Fibroblast of skin of scalp (primary cell): Measurements from ENCODE around the gene C11orf16. TPM values are rescaled to one million over a fixed set of nuclear protein-coding genes. Genes with fewer than 3 reads are reported as not detected.
A peak's percentile ranks its signal among the peaks of the same experiment; 100 is the strongest.
"Not testable (repeated sequence)": the region's sequence is repeated elsewhere in the genome, so short reads cannot be mapped to it uniquely, and the experiment has no call there.

Source experiments
- DNase-seq: peaks from one replicate; pipeline ENCODE4 v3.0.0-alpha.2; 2013
- polyA plus RNA-seq, 2 experiments: library from polyadenylated mRNA; unstranded; fragments of 120-200 nt; gene quantifications; one replicate each; pipeline ENCODE4 v1.2.1, GENCODE V29; 2013; ENCODE audit not compliant: insufficient read length in 2 of 2

Gene C11orf16, protein sequence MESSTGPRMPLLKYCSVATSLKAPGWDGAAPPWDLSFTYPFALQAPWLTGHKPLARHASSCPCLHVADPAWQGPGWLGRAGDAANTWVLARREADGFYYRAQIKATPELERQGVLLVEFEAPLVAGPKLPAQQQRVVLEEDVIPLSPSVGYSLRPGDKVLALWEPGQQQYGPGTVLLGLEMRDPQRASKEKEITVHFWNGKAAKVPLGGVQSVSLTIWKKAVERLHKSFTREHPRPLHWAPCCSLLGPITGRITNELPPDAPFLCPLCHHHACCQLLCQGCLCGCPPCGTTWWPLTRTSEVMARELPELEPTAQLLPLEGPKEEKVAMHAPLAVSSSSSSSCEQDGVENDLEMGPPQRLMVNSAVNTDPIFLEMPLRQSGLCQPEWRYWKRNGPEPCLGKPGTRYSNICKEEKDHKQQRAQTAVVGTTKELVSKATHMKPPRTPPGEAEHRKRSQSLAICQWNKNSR
- polyA plus RNA-seq (2013, experiment 1 of 2; ENCODE audit: insufficient read length), result 0.06 TPM
- 0.26 TPM for polyA plus RNA-seq (2013, experiment 2 of 2; ENCODE audit: insufficient read length)

DNA sequence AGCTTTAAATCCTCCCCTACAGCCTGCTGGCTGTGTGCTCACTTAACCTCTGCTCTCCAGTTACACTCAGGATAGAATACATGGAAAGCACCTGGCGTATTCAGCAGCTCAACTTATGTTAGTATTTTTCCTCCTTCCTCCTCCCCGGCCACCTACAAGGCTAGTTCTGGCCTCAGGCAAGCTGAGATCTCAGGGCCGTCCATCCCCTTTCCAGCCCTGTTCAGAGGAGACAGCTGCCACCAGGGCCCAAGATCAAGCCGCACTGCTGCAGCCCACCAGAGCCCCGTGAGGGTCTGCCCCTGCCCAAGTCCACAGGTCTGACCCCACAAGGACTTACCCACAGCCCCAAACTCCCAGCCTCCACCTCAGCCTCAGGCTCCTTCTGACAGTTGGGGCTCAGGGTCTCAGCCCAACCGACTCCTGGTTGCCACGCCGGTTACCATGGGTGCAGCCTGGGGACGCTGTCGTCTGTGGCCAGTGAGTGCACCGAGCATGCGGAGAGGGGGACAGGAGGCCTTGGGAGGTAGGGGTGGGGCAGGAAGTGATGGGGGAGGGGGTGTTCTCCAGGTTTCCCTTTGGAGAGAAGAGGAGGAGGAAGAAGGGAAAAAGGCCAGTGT, at the start of gene C11orf16:
Gene C11orf16, minus strand, starts transcription at position 384 of the 617 bp plus-strand sequence. CDS start 639 bp downstream, outside the sequence.
- no peak for DNase-seq

DNA sequence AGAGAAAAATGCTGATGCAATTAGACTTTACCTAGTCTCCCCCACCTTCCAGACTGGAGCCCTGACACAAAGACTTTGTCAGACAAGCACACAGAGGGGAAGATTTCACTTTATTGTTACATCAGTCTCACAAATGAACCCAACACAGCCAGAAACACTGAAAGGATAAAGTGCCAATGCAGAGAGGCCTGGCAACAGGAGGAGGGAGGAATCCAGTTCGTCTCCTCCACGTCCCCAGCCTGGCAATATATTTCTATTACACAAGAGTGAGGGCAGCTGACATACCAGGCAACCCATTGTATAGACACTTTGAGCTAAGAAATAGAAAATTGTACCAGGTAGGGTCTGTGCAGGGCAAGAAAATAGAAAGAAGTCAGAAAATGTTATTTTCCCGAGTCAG, 47.7 kb upstream of the C11orf16 start:
- no peak for DNase-seq

DNA sequence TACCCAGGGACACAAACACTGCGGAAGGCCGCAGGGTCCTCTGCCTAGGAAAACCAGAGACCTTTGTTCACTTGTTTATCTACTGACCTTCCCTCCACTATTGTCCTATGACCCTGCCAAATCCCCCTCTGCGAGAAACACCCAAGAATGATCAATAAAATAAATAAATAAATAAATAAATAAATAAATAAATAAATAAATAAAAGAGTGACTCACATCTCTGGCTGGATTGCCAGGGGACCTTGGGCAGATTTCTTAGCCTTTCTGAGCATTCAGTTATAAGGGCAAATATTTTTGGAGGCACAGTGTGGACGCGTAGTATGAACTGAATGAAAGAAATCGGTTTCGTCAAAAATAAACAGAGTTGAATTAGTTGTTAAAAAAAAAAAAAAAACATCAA, 46.6 kb upstream of the C11orf16 start:
- DNase-seq, result not testable (repeated sequence)

DNA sequence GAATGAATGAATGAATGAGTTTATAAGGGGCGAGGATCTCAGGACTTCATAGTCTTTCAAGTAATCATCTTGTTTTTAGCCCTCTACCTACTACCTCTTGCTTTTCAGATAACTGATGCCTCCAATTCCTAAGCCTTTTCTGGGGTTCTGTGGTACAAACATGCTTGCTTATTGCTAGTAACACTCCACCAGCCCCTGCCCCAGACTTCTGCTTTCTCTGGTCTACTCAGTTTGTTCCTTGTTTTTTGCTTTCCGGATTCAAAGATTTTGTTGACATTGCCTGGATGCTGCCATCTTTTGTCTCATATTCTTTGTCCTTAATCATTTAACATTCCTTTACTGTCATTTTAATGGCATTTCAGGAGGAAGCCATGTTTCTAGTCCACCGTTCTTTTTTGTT, 40.4 kb upstream of the C11orf16 start:
- no peak for DNase-seq

DNA sequence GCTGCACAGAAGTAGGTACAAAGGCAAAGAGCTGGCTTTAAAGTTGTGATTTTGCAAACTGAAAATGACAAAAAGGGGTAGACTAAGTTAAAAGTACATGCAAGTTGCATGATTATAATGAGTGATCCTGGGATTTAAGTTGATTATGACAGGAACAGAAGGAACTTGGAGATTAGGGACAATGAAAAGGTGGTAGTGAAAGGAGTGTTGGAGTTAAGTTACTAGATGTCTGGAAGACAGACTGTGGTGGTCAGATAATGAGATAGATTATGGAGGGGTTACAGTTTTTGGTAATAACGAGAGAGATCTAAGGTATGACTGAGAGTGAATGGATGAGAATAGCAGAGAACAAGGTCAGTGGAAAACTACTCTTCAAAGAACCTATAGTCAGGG, 39.2 kb upstream of the C11orf16 start:
- no peak for DNase-seq

DNA sequence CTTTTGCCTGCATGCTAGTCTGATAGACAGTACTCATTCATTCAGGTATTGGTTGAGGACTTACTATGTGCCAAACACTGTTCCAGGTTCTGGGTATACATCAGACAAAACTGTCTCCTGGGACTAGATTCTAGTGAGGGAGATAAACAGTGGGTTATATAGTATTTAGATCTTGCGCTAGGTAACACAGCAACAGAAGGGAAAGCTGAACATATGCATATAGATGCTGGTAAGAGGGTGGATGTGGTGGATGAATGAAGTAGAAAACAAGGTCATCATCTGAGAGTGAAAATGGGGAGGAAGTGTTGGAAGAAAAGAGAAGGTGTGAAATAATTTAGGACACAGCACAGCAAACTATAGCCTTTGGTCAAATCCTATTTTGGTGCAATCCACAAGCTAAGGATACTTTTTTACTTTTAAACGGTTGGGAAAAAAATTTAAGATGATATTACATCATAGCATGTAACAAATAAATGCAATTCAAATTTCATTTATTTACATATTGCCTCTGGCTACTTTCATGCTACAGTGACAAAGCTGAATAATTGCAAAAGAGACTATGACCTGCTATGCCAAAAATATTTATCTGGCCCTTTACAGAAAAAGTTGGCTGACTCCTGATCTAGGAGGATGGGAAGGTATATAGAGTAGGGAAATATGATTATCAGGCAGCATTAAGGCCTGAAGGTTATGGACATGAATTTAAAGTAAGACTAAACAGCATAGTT, 38.6 kb upstream of the C11orf16 start:
- DNase-seq, result no peak

DNA sequence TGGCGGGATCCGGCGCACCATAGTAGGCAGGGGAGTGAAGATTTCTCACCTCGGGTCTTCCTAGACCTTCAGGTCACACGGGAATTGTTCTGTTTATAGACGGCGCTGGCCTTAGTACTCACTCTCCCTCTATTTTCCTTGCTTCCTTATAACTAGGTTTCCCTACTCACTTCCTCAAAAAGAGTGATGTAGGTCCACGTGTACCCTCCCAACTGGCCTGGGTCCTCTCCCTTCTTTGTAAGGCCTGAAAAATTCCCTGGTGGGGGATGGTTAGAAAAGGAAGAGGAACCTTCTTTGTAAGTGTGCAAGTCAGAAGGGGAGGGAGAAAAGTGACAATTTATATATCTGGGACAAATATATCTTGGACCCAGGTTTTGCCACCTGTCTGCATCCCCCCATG, 34.4 kb upstream of the C11orf16 start:
- DNase-seq, result no peak

DNA sequence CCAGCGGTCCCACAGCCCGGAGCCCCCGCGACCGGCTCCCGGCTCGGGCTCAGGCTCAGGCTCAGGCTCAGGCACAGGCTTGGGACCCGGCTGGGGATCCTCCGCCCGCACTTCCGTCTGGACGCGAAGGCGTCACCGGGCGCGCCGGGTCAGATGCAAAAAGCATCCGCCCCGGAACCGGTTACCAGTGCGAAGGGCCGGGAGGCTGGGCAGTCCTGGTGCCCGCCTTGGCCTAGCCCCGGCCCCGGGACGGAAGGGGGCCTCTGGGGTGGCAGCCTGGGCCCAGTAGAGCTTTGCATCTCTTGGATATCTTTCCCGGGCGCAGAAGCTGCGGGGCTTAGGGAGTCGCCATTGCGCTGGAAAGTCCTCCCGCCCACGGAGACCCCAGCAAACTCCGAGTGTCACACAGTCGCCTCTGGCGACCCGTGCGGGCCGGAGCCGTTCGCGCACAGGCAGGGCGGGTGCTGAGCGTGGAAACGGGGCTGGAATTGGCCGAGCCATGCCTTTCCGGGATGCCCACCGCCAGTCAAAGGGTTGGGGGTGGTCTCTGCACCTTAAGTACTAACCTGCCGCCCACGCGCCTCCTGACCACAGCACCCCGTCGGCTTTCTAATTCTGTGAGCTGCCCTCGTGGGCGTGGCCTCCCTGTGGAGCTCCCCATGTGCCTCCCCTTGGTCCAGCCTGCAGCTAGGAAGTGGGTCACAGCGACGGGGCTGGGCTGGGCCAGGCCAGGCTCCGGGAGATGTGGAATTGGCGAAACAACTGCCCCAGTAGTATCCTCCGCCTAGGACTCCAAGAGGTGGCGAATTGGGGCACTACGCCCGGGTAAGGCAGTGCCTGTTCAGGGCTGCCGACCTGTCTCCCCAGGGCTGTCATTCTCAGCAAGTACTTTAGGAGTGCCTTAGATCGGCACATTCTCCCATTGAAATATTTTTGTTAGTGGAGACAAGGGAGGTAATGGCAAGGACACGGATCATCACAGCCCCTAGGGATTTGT, 31.9 kb upstream of the C11orf16 start, which contains the start of gene TMEM9B:
Gene TMEM9B, minus strand, starts transcription at position 119 of the 997 bp plus-strand sequence. CDS start 129 bp downstream, outside the sequence.
- DNase-seq, result peak; percentile 86

DNA sequence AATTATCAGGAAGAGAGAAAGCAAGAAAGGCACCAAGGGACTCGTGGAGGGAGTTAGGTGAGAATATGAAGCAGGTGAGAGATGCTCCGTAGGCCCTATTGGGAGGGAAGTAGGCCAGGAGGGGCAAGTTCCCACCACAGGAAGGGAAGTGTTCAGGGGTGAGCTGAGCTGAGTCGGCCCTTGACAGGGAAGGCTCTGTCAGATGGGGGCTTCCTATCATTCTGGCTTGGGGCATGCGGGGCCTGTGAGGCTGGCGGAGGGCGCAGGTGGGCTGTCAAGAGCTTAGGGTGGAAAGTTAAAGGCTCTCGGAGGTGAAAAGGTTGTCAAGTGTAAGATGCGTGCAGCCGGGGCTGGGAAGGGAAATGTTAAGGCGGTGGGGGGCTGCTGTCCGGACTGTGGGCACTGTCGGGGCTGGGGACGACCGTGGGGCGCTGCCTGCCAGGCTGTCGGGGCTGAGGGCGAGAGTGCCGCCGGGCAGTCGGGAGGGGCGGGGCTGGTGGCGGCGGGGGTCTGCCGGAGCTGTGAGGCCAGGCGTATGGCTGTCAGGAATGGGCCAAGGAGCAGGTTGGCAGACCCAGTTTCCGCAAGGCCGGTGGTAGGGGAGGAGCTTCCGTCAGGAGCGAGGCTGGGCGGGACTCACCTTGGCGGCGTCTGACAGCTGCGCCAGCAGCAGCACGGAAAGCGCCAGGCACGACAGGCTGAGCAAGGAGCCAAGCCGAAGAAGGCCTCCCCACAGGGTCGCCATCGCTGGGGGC, 31.0 kb upstream of the C11orf16 start:
- no peak for DNase-seq

DNA sequence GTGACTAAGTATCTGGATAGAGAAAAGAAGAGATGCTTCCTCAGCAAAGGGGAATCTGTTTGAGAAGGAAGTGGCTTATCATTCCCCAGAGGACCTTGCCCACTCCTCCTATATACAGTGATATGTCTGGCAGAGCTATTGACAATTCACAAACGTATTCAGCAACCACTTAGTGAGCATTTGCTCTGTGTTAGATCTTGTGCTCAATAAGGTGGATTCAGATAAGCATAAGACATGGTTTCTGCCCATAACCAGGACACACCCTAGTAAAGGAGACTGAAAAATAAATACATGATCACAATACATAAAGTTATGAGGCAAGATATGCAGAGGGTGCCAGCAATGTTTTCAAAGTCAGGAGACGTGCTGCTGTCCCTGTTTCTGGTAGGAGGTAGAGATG, 30.1 kb upstream of the C11orf16 start:
- no peak for DNase-seq

DNA sequence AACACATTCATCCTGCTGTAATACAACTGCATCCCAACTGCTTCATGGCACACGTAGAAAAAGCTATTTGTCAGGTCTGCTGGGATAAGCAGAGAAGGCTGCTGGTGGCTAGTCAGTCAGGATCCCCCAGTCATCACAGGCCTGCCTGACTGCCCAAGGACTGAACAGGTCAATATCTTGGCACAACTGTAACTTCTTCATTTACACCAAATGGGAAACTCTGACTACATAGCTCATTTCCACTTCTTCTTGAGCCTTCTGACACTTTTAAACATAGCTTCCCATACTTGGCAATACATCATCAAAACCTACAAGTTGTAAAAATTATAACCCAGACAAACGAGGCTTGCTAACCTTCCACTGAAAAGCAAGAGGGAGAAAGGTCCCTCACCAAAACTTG, 28.7 kb upstream of the C11orf16 start:
- no peak for DNase-seq

DNA sequence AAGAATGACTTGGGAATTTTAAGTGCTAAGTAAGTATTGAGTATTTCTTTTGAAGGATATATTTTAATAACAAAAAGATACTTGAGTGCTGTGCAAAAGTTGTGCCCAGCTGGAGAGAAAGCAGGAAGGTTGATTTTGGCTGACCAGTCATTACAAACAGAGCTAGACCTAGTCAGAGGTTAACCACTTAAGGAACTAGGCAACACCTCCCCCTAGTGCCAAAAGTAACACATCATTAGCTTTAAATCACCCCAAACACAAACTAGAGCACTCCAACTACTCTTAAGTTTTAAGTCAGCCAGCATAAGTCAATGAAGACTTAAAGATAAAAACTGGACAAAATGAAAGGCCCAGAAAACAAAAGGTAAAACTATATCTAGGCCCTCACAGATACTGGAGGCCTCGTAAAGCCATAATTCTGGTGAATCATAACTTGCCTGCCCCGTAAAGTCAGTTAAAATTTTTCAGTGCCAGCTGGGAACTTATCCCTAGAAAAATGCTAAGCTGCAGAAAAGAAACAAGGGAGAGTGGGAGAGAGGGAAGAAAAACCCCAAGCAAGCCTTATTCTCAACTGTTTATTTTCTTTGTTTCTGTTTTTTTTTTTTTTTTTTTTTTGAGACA, 26.9 kb upstream of the C11orf16 start:
- DNase-seq, result peak; percentile 81

DNA sequence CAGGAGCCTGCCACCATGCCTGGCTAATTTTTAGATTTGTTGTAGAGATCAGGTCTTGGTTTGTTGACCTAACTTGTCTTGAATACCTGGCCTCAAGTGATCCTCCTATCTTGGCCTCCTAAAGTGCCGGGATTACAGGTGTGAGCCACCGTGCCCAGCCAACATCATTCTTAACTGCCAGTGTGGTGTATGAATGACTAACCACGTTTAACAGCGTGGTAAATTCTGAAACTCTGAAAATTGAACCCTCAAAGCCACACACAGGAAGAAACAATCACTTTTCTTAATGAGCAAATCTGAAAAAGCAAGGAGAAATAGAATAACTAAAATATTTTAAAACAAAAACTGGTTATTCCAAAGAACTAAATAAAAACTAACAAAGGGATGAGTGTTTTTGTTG, 24.1 kb upstream of the C11orf16 start:
- DNase-seq, result no peak

DNA sequence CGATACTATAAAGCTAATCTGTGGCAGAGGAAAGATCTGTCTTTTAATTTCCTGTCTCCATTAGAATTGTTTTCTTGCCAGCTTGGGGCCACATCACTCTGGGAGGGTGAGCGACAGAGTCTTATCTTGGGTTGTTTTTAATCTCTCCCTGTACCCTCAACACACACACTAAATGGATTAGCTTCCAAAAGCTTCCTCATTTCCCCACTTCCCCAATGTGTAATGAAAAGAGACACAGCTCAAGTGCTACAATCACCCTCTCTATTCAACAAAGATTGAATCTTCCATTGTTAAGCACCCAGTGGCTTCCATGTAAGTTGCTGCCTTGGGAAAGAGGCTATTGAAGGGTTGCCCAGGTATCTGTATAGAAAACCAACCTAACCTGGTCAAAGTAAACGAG, 16.1 kb upstream of the C11orf16 start:
- DNase-seq, result no peak

DNA sequence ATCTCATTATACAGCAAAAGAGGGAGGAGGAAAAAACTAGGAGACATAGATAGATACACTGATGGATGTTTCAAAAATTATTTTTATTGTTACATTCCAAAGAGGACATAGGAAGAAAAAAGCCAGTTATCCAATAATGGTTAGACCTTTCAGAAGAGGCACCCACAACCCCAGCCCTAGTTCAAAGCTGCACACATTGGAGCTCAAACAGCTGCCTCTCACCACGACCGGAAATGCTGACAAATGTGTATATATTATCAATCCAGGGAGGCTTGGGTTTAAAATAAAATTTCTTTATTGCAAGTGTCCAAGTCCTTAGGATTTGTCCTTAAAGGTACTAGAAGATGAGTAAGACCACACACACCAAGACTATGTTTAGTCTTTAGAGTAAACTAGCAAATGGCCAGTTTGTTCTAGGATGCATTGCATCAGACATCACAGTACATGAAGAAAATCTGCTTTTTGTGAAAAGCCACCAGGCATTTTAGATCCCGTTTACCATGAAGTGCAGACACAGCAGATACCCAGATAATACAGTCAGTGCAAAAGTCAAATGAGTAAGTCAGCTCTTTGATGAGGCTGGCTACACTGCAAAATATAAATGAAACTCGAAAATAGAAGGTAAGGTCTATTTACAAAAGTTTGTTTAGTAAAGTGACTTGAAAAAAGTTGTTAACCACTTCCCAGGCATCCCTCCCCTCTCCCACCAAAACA, 14.6 kb upstream of the C11orf16 start:
- DNase-seq, result no peak

DNA sequence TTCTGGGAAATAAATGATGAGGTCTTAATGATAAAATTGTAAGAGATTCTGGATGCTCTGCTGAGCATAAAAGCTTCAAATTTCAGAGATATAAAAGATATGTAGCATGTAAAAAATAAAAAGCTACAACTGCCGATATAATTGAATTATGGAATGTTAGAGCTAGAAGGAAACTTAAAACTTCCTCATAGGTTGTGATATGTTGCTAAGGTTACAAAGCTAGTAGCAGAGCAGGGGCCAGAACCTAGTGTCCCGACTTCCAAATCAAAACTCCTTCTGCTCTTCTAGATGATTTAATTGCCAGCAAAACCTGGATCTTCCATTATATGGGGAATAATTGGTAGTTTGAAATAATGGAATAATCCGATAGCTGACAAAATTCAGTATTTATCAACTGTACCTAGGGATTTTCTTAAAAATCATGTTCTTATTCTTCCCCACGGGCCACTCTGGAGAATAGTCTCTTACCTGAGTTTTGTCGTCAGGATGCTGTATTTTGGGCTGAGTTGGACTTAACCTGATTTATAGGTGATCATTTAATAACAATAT, 9.8 kb upstream of the C11orf16 start, which contains the start of gene ASCL3:
Gene ASCL3, minus strand, starts transcription at position 499 of the 549 bp plus-strand sequence. CDS start 4,855 bp downstream, outside the sequence.
- no peak for DNase-seq

DNA sequence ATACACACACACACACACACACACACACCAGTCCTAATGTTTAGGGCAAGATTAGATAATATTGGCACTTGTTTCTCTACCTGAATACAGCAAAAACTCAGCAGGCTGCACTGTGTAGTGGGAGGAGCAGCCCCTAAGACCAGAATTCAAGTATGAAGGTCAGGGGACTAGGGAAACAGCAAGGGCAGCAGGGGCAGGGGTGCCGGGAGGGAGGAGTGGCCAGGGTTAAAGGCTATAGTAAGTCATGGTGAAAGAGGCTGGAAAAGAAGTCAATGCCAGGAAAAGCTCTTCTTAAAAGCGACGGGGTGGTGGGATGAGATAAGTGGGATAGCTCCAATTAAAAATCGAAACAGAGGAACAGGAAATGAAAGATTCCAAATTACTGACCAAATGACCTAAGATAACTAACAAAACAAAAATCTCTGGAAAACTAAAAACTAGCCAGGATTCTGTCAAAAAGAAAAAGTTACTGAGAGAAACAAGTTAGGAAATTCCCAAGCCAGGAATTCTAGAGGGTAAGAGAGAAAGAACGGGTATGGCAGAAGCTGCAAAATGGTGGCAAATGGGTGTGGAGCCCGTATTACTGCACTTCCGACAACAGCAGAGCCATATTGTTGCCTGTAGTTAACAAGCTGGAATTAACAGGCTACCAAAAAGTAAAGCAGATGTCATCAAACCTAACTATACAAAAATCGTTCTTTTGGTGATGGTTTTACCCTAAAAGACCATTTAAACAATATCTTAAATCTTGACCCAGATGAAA, 8.8 kb upstream of the C11orf16 start:
- DNase-seq, result no peak

DNA sequence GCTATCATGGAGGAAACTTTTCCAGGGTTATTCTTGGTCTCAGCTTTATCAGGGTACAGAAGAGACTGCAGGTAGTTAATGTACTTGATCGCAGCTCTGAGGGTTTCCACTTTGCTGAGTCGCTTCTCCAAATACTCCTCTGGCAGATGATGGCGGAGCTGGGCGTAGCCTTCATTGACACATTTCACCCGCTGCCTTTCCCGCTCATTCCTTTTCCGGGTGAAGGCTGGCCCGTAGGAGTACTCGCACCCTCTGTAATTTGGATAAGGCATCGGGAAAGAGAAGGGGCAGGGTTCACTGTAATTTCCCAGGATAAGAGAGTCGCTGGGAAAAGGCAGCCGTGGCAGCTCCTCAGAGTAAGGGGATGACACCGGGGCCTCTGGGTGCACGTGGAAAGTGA, 4.9 kb upstream of the C11orf16 start:
- DNase-seq, result no peak

DNA sequence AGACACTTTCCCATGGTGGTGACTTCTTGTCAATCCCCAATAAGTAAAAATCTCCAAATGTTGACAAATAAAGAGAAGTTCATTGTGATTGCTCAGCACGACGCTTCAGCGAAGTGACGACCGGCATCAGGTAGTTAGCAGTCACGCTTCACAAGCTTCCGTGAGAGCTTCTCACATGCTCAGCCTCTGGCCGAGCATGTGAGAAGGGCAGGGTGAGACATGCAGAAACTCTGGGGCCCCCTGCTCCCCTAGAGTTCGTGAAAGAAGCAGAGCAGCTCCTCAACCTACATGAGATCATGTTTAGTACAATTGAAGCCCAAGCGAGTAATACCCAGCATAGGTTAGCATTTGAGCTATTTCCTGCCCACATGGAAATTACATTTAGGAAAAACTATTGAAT, 4.4 kb upstream of the C11orf16 start:
- DNase-seq, result no peak
